Mesothelial cell of epicardium (in vitro differentiated cells): ENCODE data around the gene CD9. TPM values are rescaled to one million over a fixed set of nuclear protein-coding genes. Genes with fewer than 3 reads are reported as not detected.

Source experiments
- DNase-seq, 2 experiments: peaks; one replicate each; pipeline ENCODE4 v3.0.0; 2021; ENCODE audit warnings: low spot score in 2 of 2; ENCODE audit not compliant: unreplicated experiment in 2 of 2
- H3K27ac Mint-ChIP-seq: 2 replicates; pipeline ENCODE4 v1.8.0; 2021; ENCODE audit warnings: mixed read lengths
- H3K27me3 Mint-ChIP-seq: 2 replicates; pipeline ENCODE4 v1.8.0; 2021; ENCODE audit warnings: low read depth, mixed read lengths
- H3K36me3 Mint-ChIP-seq: 2 replicates; pipeline ENCODE4 v1.8.0; 2021; ENCODE audit warnings: mixed read lengths
- H3K4me1 Mint-ChIP-seq: 2 replicates; pipeline ENCODE4 v1.8.0; 2021; ENCODE audit warnings: mixed read lengths
- H3K4me3 Mint-ChIP-seq: 2 replicates; pipeline ENCODE4 v1.8.0; 2021; ENCODE audit warnings: mild to moderate bottlenecking, moderate library complexity, mixed read lengths
- H3K9me3 Mint-ChIP-seq: 2 replicates; pipeline ENCODE4 v1.8.0; 2021; ENCODE audit warnings: mixed read lengths
- total RNA-seq: library from RNA; stranded (reverse); gene quantifications from 3 replicates; pipeline ENCODE4 v1.2.1, GENCODE V29; 2021
- TF ChIP-seq, protein P1 (sequence below): fragments of 200-600 bp; sonication (generic); IDR thresholded peaks from one replicate; pipeline ENCODE4 v1.5.0; 2021; ENCODE audit warnings: antibody characterized with exemption; ENCODE audit not compliant: unreplicated experiment

CD9 gene
- total RNA-seq, 1 donor from 2014 or later = 22.3 TPM

DNA sequence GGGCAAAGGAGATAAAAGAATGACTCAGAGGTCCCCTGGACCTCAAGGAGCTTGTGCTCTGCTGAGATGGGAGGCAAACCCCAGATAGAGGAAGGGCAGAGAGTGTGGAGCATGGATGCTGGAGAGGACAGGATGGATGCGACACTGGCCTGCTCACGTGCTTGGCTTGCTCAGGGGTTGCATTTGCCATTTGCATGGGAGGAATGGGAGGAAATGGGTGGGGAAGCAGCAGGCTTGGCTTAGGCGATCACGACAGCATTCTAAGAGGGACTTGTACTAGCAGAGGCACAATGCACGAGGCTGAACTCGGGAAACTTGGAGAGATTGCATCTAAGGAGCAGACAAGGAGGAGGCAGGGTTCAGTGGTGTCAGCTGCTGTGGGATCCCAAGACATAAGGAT lies 19.8 kb downstream of the CD9 start:
- Mint-ChIP-seq H3K27ac (no peak overlapping the region), H3K9me3 (no peaks in the 10 kb centered on the region), H3K36me3 (no peaks in the 10 kb centered on the region), H3K4me3 (no peak overlapping the region), H3K27me3 (no peaks in the 10 kb centered on the region), H3K4me1 (peaks cover 31% of the 10 kb centered on the region)
- TF ChIP-seq, protein P1, sequence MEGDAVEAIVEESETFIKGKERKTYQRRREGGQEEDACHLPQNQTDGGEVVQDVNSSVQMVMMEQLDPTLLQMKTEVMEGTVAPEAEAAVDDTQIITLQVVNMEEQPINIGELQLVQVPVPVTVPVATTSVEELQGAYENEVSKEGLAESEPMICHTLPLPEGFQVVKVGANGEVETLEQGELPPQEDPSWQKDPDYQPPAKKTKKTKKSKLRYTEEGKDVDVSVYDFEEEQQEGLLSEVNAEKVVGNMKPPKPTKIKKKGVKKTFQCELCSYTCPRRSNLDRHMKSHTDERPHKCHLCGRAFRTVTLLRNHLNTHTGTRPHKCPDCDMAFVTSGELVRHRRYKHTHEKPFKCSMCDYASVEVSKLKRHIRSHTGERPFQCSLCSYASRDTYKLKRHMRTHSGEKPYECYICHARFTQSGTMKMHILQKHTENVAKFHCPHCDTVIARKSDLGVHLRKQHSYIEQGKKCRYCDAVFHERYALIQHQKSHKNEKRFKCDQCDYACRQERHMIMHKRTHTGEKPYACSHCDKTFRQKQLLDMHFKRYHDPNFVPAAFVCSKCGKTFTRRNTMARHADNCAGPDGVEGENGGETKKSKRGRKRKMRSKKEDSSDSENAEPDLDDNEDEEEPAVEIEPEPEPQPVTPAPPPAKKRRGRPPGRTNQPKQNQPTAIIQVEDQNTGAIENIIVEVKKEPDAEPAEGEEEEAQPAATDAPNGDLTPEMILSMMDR = no peak
- no peak for DNase-seq

DNA sequence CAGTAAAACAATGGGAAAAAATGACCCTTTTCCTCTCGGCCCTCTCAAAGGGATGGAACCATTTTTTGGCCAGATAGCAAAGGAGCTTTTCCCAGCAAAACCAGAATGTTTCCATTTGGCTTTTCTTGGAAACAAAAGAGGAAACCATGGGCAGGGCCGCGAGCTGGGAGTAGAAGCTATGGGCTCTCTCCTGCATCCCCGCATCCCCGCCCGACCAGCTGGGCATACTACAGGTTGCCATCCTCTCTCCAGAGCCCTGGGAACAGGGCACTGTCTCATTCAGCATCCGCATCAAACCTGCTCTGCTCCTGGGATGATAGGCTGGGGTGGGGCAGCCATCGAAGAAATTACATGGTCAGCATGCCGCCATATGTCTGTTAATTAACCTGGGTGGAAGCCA lies 20.9 kb downstream of the CD9 start:
- DNase-seq = no peak
- H3K4me1 Mint-ChIP-seq = peaks cover 27% of the 10 kb centered on the region
- H3K4me3 Mint-ChIP-seq = no peak overlapping the region
- TF ChIP-seq, protein P1 = no peak
- H3K27ac Mint-ChIP-seq = no peak overlapping the region
- H3K36me3 Mint-ChIP-seq = no peaks in the 10 kb centered on the region
- H3K27me3 Mint-ChIP-seq = no peaks in the 10 kb centered on the region
- H3K9me3 Mint-ChIP-seq = no peaks in the 10 kb centered on the region

DNA sequence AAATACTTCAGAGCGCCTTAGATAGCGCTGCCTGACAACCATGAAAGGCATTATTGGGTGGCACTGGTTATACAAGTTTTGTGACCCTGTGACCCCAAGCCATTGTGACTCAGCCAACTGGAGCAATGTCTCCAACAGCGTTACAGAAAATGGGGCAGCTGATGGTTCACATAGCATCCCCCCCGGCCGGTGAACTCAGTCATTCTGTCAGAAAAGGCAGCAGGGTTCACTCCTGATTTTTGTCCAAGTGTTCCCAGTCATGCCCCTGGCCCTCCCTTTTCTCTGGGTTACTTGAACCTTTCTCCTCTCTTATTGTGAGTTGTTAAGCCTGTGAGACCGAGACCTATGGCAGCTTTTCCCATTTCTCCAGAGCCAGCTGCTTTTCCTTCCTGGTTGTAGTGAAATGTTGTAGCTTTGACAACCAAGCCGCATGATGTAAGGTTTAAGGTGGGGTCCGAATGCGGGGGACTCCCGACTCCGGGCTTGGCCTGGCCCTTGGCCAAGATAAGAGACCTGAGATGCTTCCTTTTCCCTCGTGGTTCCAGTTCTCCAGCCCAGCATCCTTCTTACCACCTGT lies 22.0 kb downstream of the CD9 start:
- peak overlapping the region; percentile 1 for H3K27ac Mint-ChIP-seq
- TF ChIP-seq, protein P1 = no peak
- H3K4me3 Mint-ChIP-seq = no peak overlapping the region
- H3K27me3 Mint-ChIP-seq = no peaks in the 10 kb centered on the region
- H3K4me1 Mint-ChIP-seq = peaks cover 26% of the 10 kb centered on the region
- no peaks in the 10 kb centered on the region for H3K36me3 Mint-ChIP-seq
- no peak for DNase-seq
- no peaks in the 10 kb centered on the region for H3K9me3 Mint-ChIP-seq

DNA sequence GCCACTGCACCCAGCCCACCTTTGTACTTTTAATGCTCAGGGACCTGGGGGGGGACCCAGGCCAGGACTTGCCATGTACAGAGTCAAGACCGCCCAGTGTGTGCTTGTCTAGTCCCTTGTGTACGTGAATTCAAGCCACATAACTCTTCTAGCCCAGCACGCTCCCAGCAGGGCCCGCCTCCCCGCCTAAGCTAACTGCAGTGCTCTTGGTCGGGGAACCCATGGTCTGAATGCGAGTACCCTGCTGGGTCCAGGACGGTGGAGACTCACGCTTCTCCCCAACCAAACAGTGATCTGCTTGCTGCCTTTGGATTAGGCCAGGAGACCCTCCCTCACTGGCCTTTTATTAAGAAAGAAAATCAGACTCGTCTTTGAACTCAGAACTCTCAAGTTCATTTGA lies 23.3 kb downstream of the CD9 start:
- H3K4me1 Mint-ChIP-seq = peaks cover 25% of the 10 kb centered on the region
- H3K9me3 Mint-ChIP-seq = no peaks in the 10 kb centered on the region
- no peaks in the 10 kb centered on the region for H3K27me3 Mint-ChIP-seq
- DNase-seq = no peak
- TF ChIP-seq, protein P1 = no peak
- no peak overlapping the region for H3K4me3 Mint-ChIP-seq
- no peak overlapping the region for H3K27ac Mint-ChIP-seq
- no peaks in the 10 kb centered on the region for H3K36me3 Mint-ChIP-seq

DNA sequence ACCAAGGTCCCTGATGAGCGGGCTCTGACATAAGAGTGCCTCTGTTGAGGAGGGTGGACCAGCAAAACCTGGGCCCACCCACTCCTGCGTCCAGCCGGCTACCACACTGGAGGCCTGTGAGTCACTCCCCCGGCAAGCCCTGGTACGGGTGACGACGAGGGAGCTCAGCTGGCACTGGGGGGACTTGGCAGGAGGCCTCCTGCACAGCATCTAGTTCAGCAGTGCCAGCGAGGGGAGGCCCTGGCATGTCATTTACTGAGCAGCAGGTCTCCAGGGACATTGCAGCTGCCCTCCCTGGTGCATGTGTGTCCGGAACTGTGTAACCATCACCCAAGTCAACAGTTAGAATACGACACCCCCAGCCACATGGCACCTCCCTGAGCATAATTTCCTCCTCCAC lies 24.4 kb downstream of the CD9 start:
- H3K4me1 Mint-ChIP-seq = peaks cover 35% of the 10 kb centered on the region
- TF ChIP-seq, protein P1 = no peak
- no peaks in the 10 kb centered on the region for H3K9me3 Mint-ChIP-seq
- H3K27ac Mint-ChIP-seq = no peak overlapping the region
- no peak for DNase-seq
- H3K27me3 Mint-ChIP-seq = no peaks in the 10 kb centered on the region
- H3K36me3 Mint-ChIP-seq = no peaks in the 10 kb centered on the region
- H3K4me3 Mint-ChIP-seq = no peak overlapping the region

DNA sequence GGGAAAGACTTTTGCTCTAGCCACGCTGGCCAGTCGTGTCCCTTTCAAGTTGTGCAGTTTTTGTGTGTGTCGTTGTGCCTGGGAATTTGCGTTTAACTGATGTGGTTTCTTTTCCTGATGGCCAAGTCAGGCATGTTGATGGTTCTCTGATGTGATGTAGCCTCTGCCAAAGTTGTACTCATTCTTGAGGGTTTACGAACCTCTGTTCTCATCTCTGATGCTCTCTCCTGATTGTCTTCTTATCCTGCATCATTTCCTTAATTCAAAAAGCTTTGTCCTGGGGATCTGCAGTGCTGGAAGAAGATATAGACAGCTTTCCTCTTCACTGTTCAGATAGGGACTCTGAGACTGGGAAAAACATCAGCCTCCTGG lies 25.4 kb downstream of the CD9 start:
- Mint-ChIP-seq H3K9me3 (no peaks in the 10 kb centered on the region), H3K4me3 (no peak overlapping the region), H3K27me3 (no peaks in the 10 kb centered on the region), H3K4me1 (peaks cover 45% of the 10 kb centered on the region), H3K27ac (peak overlapping the region; percentile 64), H3K36me3 (no peaks in the 10 kb centered on the region)
- TF ChIP-seq, protein P1 = no peak
- no peak for DNase-seq
